Type B pancreatic cell (in vitro differentiated cells): ENCODE measurements around the gene TUBB1. TPM values are rescaled to one million over a fixed set of nuclear protein-coding genes. Genes with fewer than 3 reads are reported as not detected.

Source experiments
- DNase-seq: peaks from one replicate; pipeline ENCODE4 v3.0.0; 2021; ENCODE audit warnings: mixed read lengths; ENCODE audit not compliant: unreplicated experiment; ENCODE audit errors: extremely low spot score
- H3K27ac Mint-ChIP-seq: 2 replicates; pipeline ENCODE4 v1.8.0; 2021; ENCODE audit warnings: mild to moderate bottlenecking, mixed read lengths
- H3K27me3 Mint-ChIP-seq: 2 replicates; pipeline ENCODE4 v1.8.0; 2021; ENCODE audit warnings: mixed read lengths
- H3K36me3 Mint-ChIP-seq: 2 replicates; pipeline ENCODE4 v1.8.0; 2021; ENCODE audit warnings: mixed read lengths
- H3K4me1 Mint-ChIP-seq: one replicate; pipeline ENCODE4 v1.8.0; 2021; ENCODE audit warnings: mixed read lengths; ENCODE audit not compliant: unreplicated experiment
- H3K4me3 Mint-ChIP-seq: 2 replicates; pipeline ENCODE4 v1.8.0; 2021; ENCODE audit warnings: mild to moderate bottlenecking, mixed read lengths
- H3K9me3 Mint-ChIP-seq: 2 replicates; pipeline ENCODE4 v1.8.0; 2021; ENCODE audit warnings: mixed read lengths
- CTCF ChIP-seq: fragments of 200-600 bp; sonication (generic); conservative IDR thresholded peaks from 2 replicates; pipeline ENCODE4 v1.5.0; 2021; ENCODE audit warnings: antibody characterized with exemption, mild to moderate bottlenecking
- total RNA-seq: library from RNA; stranded (reverse); gene quantifications from 2 replicates; pipeline ENCODE4 v1.2.1, GENCODE V29; 2021; ENCODE audit warnings: low replicate concordance

Gene TUBB1
- total RNA-seq, 1 donor from 2014 or later, result 0.46 TPM

GRCh38 chr20:59013031-59013951 is 5.9 kb upstream of the TUBB1 start:
- no peak overlapping the region for H3K27ac Mint-ChIP-seq
- peaks cover 49% of the 10 kb centered on the region for H3K4me1 Mint-ChIP-seq
- no peaks in the 10 kb centered on the region for H3K9me3 Mint-ChIP-seq
- H3K4me3 Mint-ChIP-seq, result no peak overlapping the region
- TF ChIP-seq CTCF, result no peak
- no peaks in the 10 kb centered on the region for H3K36me3 Mint-ChIP-seq
- no peaks in the 10 kb centered on the region for H3K27me3 Mint-ChIP-seq
- no peak for DNase-seq

- no peak for TF ChIP-seq CTCF
- H3K27me3 Mint-ChIP-seq, result no peaks in the 10 kb centered on the region
- H3K9me3 Mint-ChIP-seq, result no peaks in the 10 kb centered on the region
- DNase-seq, result peak; percentile 36
- H3K4me1 Mint-ChIP-seq, result peaks cover 51% of the 10 kb centered on the region
- no peaks in the 10 kb centered on the region for H3K36me3 Mint-ChIP-seq
- H3K4me3 Mint-ChIP-seq, result no peak overlapping the region
- H3K27ac Mint-ChIP-seq, result peak overlapping the region; percentile 13
Measured at GRCh38 chr20:59013959-59014608, 5.1 kb upstream of the TUBB1 start.

- peaks cover 3% of the 10 kb centered on the region for H3K36me3 Mint-ChIP-seq
- TF ChIP-seq CTCF, result no peak
- H3K27ac Mint-ChIP-seq, result no peak overlapping the region
- peak; percentile 16 for DNase-seq
- no peaks in the 10 kb centered on the region for H3K27me3 Mint-ChIP-seq
- no peak overlapping the region for H3K4me3 Mint-ChIP-seq
- no peaks in the 10 kb centered on the region for H3K9me3 Mint-ChIP-seq
- peaks cover 56% of the 10 kb centered on the region for H3K4me1 Mint-ChIP-seq
Measured at GRCh38 chr20:59014680-59015389, 4.4 kb upstream of the TUBB1 start.

GRCh38 chr20:59015411-59015810 is 3.8 kb upstream of the TUBB1 start:
- Mint-ChIP-seq H3K27me3 (no peaks in the 10 kb centered on the region), H3K36me3 (peaks cover 3% of the 10 kb centered on the region), H3K4me1 (peaks cover 54% of the 10 kb centered on the region), H3K4me3 (no peak overlapping the region), H3K27ac (no peak overlapping the region), H3K9me3 (no peaks in the 10 kb centered on the region)
- DNase-seq, result no peak
- no peak for TF ChIP-seq CTCF

GRCh38 chr20:59015812-59016711 is 3.2 kb upstream of the TUBB1 start:
- H3K36me3 Mint-ChIP-seq, result peaks cover 3% of the 10 kb centered on the region
- no peaks in the 10 kb centered on the region for H3K9me3 Mint-ChIP-seq
- H3K27me3 Mint-ChIP-seq, result no peaks in the 10 kb centered on the region
- peak; percentile 32 for DNase-seq
- H3K4me3 Mint-ChIP-seq, result peak overlapping the region; percentile 15
- H3K4me1 Mint-ChIP-seq, result peaks cover 54% of the 10 kb centered on the region
- no peak for TF ChIP-seq CTCF
- peak overlapping the region; percentile 64 for H3K27ac Mint-ChIP-seq
